Body of pancreas (tissue), 4 donors: ENCODE measurements around the gene KLF15.

Source experiments
- CTCF ChIP-seq, 7 experiments: fragments of 450-650 bp in 4 of 7; fragments of 200-600 bp in 3 of 7; sonication (generic) in 3 of 7; IDR thresholded peaks; one replicate each; pipeline ENCODE4 v1.5.1; 2016 to 2019; ENCODE audit warnings: antibody characterized with exemption in 7 of 7
- POLR2A ChIP-seq, 3 donors: fragments of 450-650 bp; IDR thresholded peaks; one replicate each; pipeline ENCODE4 v1.6.1; 2016; ENCODE audit warnings: antibody characterized with exemption in 3 of 3, mild to moderate bottlenecking in 2 of 3

- TF ChIP-seq CTCF (IDR thresholded peaks at IDR 0.05) (no peak), POLR2A (IDR thresholded peaks at IDR 0.05) (no peak)
Measured at GRCh38 chr3:126401611-126402160, 44.5 kb upstream of the KLF15 start.
